ENCODE measurements around the gene FAM163B. TPM values are rescaled to one million over a fixed set of nuclear protein-coding genes. Genes with fewer than 3 reads are reported as not detected.

FAM163B gene
- total and polyA plus RNA-seq, 2 of the 8 experiments (the other 6 are each of a cell fraction or from before 2014, with no cell fraction given) = 0.63 to 1.0 TPM

- H3K18ac ChIP-seq (ENCODE audit: extremely low read depth, low read length) = no peak overlapping the region
- no peak overlapping the region for H3K56ac ChIP-seq (replicated peaks; ENCODE audit: insufficient read length, low read depth, low read length)
- H2BK5ac ChIP-seq (ENCODE audit: low read depth, low read length) = no peak overlapping the region
- no peaks in the 10 kb centered on the region for H3K9me3 ChIP-seq (ENCODE audit: insufficient read depth in 2 of 2, low read depth in 1 of 2, low read length in 1 of 2)
- no peak overlapping the region for H3K23ac ChIP-seq (ENCODE audit: insufficient read length)
- FAIRE-seq (no peak), DNase-seq (ENCODE audit: low read depth in 1 of 2, low spot score in 2 of 2) (no peak)
- no peak overlapping the region for H2BK120ac ChIP-seq (replicated peaks; ENCODE audit: low read depth, low read length)
- H2AK5ac ChIP-seq (ENCODE audit: low read depth, low read length) = no peak overlapping the region
- no peaks in the 10 kb centered on the region for H3K79me1 ChIP-seq (ENCODE audit: low read depth, low read length)
- H3K27ac ChIP-seq (ENCODE audit: low read depth, low read length) = no peak overlapping the region
- WGBS, 2 experiments (ENCODE audit: extremely low coverage in 1 of 2, insufficient coverage in 1 of 2, insufficient read length in 1 of 2, insufficient replicate concordance in 2 of 2, low coverage in 1 of 2, low lambda C conversion rate in 2 of 2, missing lambda C conversion rate in 1 of 2) = 89% methylated on average over 25 of the region's 25 CpGs; no CpG with 5 or more reads in 1 of the 2 experiments
- CTCF ChIA-PET (ENCODE audit: partially characterized antibody) = interaction anchor here (0.8 to 1.8 kb wide), 3 partner anchors 10 to 171 kb away, joined by 3 to 5 read pairs (median 5); no protein-coding TSS in a partner anchor
- H3K36me3 ChIP-seq (ENCODE audit: control insufficient read depth in 2 of 4, insufficient read depth in 4 of 4, low read length in 3 of 4) = no peaks in the 10 kb centered on the region
- H3K23me2 ChIP-seq (ENCODE audit: low read depth, low read length) = no peaks in the 10 kb centered on the region
- no peak overlapping the region for H2BK12ac ChIP-seq (ENCODE audit: low read depth, low read length)
- H3K4ac ChIP-seq (replicated peaks; ENCODE audit: insufficient read length, low read depth, low read length) = no peak overlapping the region
- no peaks in the 10 kb centered on the region for H3K79me2 ChIP-seq (ENCODE audit: control insufficient read depth in 1 of 2, insufficient read depth in 2 of 2, low read length in 2 of 2)
- no peaks in the 10 kb centered on the region; a peak in 1 of 7 replicates for H3K27me3 ChIP-seq (replicated peaks in 1 of 4; ENCODE audit: control insufficient read depth in 3 of 4, extremely low read depth in 1 of 4, insufficient read depth in 3 of 4, low read length in 3 of 4)
- no peak overlapping the region for H4K5ac ChIP-seq (ENCODE audit: insufficient read length, low read depth, low read length)
- H3K4me1 ChIP-seq (replicated peaks in 1 of 4; ENCODE audit: control insufficient read depth in 3 of 4, insufficient read depth in 4 of 4, low read length in 3 of 4) = peaks cover 0 to 3% (median under 1%) of the 10 kb centered on the region in 4 experiments; a peak in 4 of 7 replicates
- no peak overlapping the region for H3K4me3 ChIP-seq (ENCODE audit: extremely low read depth in 1 of 4, insufficient read depth in 2 of 4, low read depth in 3 of 4, low read length in 4 of 4)
- POLR2A ChIA-PET (ENCODE audit: partially characterized antibody) = interaction anchor here (1.3 kb wide), 1 partner anchor 9 kb away, joined by 5 read pairs; no protein-coding TSS in a partner anchor
- no peak overlapping the region for H3K9ac ChIP-seq (replicated peaks in 1 of 4; ENCODE audit: extremely low read depth in 1 of 4, low read depth in 3 of 4, low read length in 3 of 4)
- H4K91ac ChIP-seq (replicated peaks; ENCODE audit: insufficient read length, low read length) = no peak overlapping the region
- H2BK20ac ChIP-seq (ENCODE audit: low read length) = no peak overlapping the region
- H3K14ac ChIP-seq (ENCODE audit: insufficient read length) = no peak overlapping the region
- no peak overlapping the region for H2AFZ ChIP-seq (ENCODE audit: low read length)
- H4K20me1 ChIP-seq (replicated peaks in 1 of 2; ENCODE audit: control insufficient read depth in 1 of 2, insufficient read depth in 2 of 2, low read length in 2 of 2) = peaks cover 0 to 3% of the 10 kb centered on the region in 2 experiments
- no peak overlapping the region for H4K8ac ChIP-seq (ENCODE audit: extremely low read depth, insufficient read depth, low read length)
- no peak overlapping the region for H2BK15ac ChIP-seq (ENCODE audit: low read length)
- no peak overlapping the region for H3K4me2 ChIP-seq (ENCODE audit: insufficient read depth in 1 of 2, low read depth in 2 of 2, low read length in 2 of 2)
- TF ChIP-seq MAFK (IDR thresholded peaks at IDR 0.05; ENCODE audit: low read depth, low read length) (no peak), SP4 (IDR thresholded peaks at IDR 0.05; ENCODE audit: low read length) (no peak), POLR2AphosphoS5 (IDR thresholded peaks at IDR 0.05; ENCODE audit: low read depth, low read length) (no peak), TCF12 (IDR thresholded peaks at IDR 0.05; ENCODE audit: low read depth, low read length) (no peak), RAD21 (IDR thresholded peaks at IDR 0.05 in 1 of 2, conservative IDR thresholded peaks at IDR 0.05 in 1 of 2; ENCODE audit: low read depth in 2 of 2, low read length in 2 of 2) (no peak), RNF2 (IDR thresholded peaks at IDR 0.05; ENCODE audit: borderline replicate concordance, low read depth, low read length, missing control alignments, poor library complexity, severe bottlenecking) (no peak), KDM1A (IDR thresholded peaks at IDR 0.05; ENCODE audit: borderline replicate concordance, low read length) (no peak), SIRT6 (IDR thresholded peaks at IDR 0.05; ENCODE audit: low read length) (no peak), ZNF274 (IDR thresholded peaks at IDR 0.05; ENCODE audit: borderline replicate concordance, extremely low read depth, low read length) (no peak), CBX8 (IDR thresholded peaks at IDR 0.05; ENCODE audit: borderline replicate concordance, low read depth, low read length) (no peak), E2F6 (IDR thresholded peaks at IDR 0.05) (no peak), KDM5A (IDR thresholded peaks at IDR 0.05; ENCODE audit: low read length) (no peak)
Measured at GRCh38 chr9:133545494-133546286, 63.5 kb downstream of the FAM163B start.

Data from H1 (cell line).